ENCODE data around the gene PUM2.

GRCh38 chr2:20317197-20317596, 33.4 kb downstream of the PUM2 start:
- TF ChIP-seq, protein P1, sequence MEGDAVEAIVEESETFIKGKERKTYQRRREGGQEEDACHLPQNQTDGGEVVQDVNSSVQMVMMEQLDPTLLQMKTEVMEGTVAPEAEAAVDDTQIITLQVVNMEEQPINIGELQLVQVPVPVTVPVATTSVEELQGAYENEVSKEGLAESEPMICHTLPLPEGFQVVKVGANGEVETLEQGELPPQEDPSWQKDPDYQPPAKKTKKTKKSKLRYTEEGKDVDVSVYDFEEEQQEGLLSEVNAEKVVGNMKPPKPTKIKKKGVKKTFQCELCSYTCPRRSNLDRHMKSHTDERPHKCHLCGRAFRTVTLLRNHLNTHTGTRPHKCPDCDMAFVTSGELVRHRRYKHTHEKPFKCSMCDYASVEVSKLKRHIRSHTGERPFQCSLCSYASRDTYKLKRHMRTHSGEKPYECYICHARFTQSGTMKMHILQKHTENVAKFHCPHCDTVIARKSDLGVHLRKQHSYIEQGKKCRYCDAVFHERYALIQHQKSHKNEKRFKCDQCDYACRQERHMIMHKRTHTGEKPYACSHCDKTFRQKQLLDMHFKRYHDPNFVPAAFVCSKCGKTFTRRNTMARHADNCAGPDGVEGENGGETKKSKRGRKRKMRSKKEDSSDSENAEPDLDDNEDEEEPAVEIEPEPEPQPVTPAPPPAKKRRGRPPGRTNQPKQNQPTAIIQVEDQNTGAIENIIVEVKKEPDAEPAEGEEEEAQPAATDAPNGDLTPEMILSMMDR (IDR thresholded peaks at IDR 0.05; ENCODE audit: low read depth, low read length) = no peak
- TF ChIP-seq EZH2phosphoT487 (IDR thresholded peaks at IDR 0.05; ENCODE audit: low read depth) = no peak

All from OCI-LY3 (cell line).